Thoracic aorta (tissue), 2 donors: ENCODE results near the gene GNAO1. TPM values are rescaled to one million over a fixed set of nuclear protein-coding genes. Genes with fewer than 3 reads are reported as not detected.
A peak's percentile ranks its signal among the peaks of the same experiment; 100 is the strongest.

Experiments used
- ATAC-seq: fragments of 150-250 bp; one replicate; pipeline ENCODE4 v1.8.0; 2017; ENCODE audit warnings: low read depth; ENCODE audit not compliant: insufficient number of reproducible peaks, low FRiP score
- DNase-seq: peaks from one replicate; pipeline ENCODE4 v3.0.0-alpha.2; 2020; ENCODE audit warnings: low spot score
- H3K27ac ChIP-seq, 2 donors: fragments of 200-600 bp; sonication (generic); 1 replicate in 1 of 2; 2 replicates in 1 of 2; pipeline ENCODE4 v1.5.1; 2016; ENCODE audit warnings: mild to moderate bottlenecking in 2 of 2, moderate library complexity in 2 of 2
- H3K27me3 ChIP-seq: fragments of 200-600 bp; sonication (generic); replicated peaks from 2 replicates; pipeline ENCODE4 v1.6.0; 2016; ENCODE audit warnings: mild to moderate bottlenecking; ENCODE audit not compliant: insufficient read depth
- H3K36me3 ChIP-seq: fragments of 200-600 bp; sonication (generic); one replicate; pipeline ENCODE4 v1.5.1; 2016
- H3K4me1 ChIP-seq, 2 donors: fragments of 200-600 bp; sonication (generic); 1 replicate in 1 of 2; 2 replicates in 1 of 2; pipeline versions ENCODE4 v1.5.1 to v1.6.0; 2016; ENCODE audit warnings: low read depth in 2 of 2, mild to moderate bottlenecking in 1 of 2; ENCODE audit not compliant: control insufficient read depth in 1 of 2
- H3K4me3 ChIP-seq: fragments of 200-600 bp; sonication (generic); 2 replicates; pipeline ENCODE4 v1.5.1; 2016; ENCODE audit warnings: mild to moderate bottlenecking
- H3K9me3 ChIP-seq: fragments of 200-600 bp; sonication (generic); 2 replicates; pipeline ENCODE4 v1.5.1; 2016
- total RNA-seq, 2 donors: library from RNA; depleted of rRNA; stranded (reverse); fragments of >200 nt; gene quantifications; one replicate each; pipeline versions ENCODE4 v1.1.0 to v1.2.3, GENCODE V29; 2016
- TF ChIP-seq, protein P1 (sequence below): fragments of 200-600 bp; sonication (generic); IDR thresholded peaks from one replicate; pipeline ENCODE4 v1.5.1; 2019; ENCODE audit warnings: antibody characterized with exemption

Gene GNAO1
- total RNA-seq, 2 donors from 2014 or later, result 2.0 to 4.5 TPM

GRCh38 chr16:56234737-56235136, 43.4 kb downstream of the GNAO1 start:
- Histone ChIP-seq H3K27ac (no peak overlapping the region), H3K4me1 (peaks cover 0 to 5% of the 10 kb centered on the region in 2 donors), H3K4me3 (no peak overlapping the region), H3K36me3 (no peaks in the 10 kb centered on the region), H3K9me3 (no peaks in the 10 kb centered on the region), H3K27me3 (no peaks in the 10 kb centered on the region)
- DNase-seq (no peak), ATAC-seq (no peak)
- TF ChIP-seq, protein P1, sequence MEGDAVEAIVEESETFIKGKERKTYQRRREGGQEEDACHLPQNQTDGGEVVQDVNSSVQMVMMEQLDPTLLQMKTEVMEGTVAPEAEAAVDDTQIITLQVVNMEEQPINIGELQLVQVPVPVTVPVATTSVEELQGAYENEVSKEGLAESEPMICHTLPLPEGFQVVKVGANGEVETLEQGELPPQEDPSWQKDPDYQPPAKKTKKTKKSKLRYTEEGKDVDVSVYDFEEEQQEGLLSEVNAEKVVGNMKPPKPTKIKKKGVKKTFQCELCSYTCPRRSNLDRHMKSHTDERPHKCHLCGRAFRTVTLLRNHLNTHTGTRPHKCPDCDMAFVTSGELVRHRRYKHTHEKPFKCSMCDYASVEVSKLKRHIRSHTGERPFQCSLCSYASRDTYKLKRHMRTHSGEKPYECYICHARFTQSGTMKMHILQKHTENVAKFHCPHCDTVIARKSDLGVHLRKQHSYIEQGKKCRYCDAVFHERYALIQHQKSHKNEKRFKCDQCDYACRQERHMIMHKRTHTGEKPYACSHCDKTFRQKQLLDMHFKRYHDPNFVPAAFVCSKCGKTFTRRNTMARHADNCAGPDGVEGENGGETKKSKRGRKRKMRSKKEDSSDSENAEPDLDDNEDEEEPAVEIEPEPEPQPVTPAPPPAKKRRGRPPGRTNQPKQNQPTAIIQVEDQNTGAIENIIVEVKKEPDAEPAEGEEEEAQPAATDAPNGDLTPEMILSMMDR, result no peak

- ATAC-seq (no peak), DNase-seq (no peak)
- TF ChIP-seq, protein P1, result no peak
- Histone ChIP-seq H3K27me3 (no peaks in the 10 kb centered on the region), H3K4me1 (peaks cover 0 to 5% of the 10 kb centered on the region in 2 donors), H3K27ac (no peak overlapping the region), H3K4me3 (peak overlapping the region; percentile 18), H3K36me3 (no peaks in the 10 kb centered on the region), H3K9me3 (no peaks in the 10 kb centered on the region)
Measured at GRCh38 chr16:56237451-56237930, 46.2 kb downstream of the GNAO1 start.

DNA sequence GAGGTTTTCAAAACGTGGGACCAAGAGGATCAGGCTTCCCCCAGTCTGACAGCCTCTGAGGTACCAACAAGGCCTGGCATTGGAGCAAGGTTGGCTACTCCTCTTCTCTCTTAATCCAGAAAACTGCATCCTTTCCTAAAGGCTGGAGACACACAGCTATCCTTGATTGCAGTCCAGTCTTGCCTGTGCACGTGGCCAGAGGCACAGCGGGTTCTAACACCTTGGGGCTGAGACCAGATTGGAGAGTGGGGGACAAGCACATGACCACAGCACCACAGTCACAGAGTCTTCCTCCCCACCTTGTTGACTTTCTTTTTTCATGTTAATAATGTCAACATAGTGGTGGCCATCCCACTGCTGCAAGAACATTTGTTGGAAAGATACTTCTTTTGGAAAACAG, 46.9 kb downstream of the GNAO1 start:
- no peak for ATAC-seq

GRCh38 chr16:56241596-56241995, 50.3 kb downstream of the GNAO1 start:
- DNase-seq (no peak), ATAC-seq (no peak)
- Histone ChIP-seq H3K4me1 (peaks cover 0 to 5% of the 10 kb centered on the region in 2 donors), H3K4me3 (no peak overlapping the region), H3K36me3 (no peaks in the 10 kb centered on the region), H3K27me3 (no peaks in the 10 kb centered on the region), H3K27ac (no peak overlapping the region), H3K9me3 (no peaks in the 10 kb centered on the region)
- TF ChIP-seq, protein P1, result no peak

More for the DNA sequence above, 46.9 kb downstream of the GNAO1 start:
- no peak for DNase-seq
- no peaks in the 10 kb centered on the region for H3K36me3 ChIP-seq
- no peaks in the 10 kb centered on the region for H3K9me3 ChIP-seq
- no peak overlapping the region for H3K27ac ChIP-seq
- H3K27me3 ChIP-seq, result no peaks in the 10 kb centered on the region
- TF ChIP-seq, protein P1, result no peak
- peaks cover 0 to 5% of the 10 kb centered on the region in 2 donors for H3K4me1 ChIP-seq
- H3K4me3 ChIP-seq, result no peak overlapping the region

- TF ChIP-seq, protein P1, result no peak
- ATAC-seq, result no peak
Measured at GRCh38 chr16:56242740-56243139, 51.5 kb downstream of the GNAO1 start.

More at GRCh38 chr16:56242740-56243139, 51.5 kb downstream of the GNAO1 start:
- no peaks in the 10 kb centered on the region for H3K36me3 ChIP-seq
- H3K27me3 ChIP-seq, result no peaks in the 10 kb centered on the region
- no peak for DNase-seq
- H3K9me3 ChIP-seq, result no peaks in the 10 kb centered on the region
- H3K4me3 ChIP-seq, result no peak overlapping the region
- H3K27ac ChIP-seq, result no peak overlapping the region
- no peaks in the 10 kb centered on the region for H3K4me1 ChIP-seq
